Neutrophil (primary cell): ENCODE data around the gene NOTCH2NLA.
"Not testable (repeated sequence)": the region's sequence is repeated elsewhere in the genome, so short reads cannot be mapped to it uniquely, and the experiment has no call there.

Experiments
- H3K27ac ChIP-seq: fragments of 200-600 bp; sonication (generic); 2 replicates; pipeline ENCODE4 v1.5.1; 2016; ENCODE audit warnings: mild to moderate bottlenecking, moderate library complexity
- H3K27me3 ChIP-seq: fragments of 200-600 bp; sonication (generic); 2 replicates; pipeline ENCODE4 v1.6.0; 2016; ENCODE audit warnings: mild to moderate bottlenecking
- H3K36me3 ChIP-seq: fragments of 200-600 bp; sonication (generic); 2 replicates; pipeline ENCODE4 v1.5.1; 2017
- H3K4me1 ChIP-seq, 2 experiments: fragments of 200-600 bp in 1 of 2; sonication (generic) in 1 of 2; 1 replicate in 1 of 2; 2 replicates in 1 of 2; pipeline versions ENCODE4 v1.5.1 to v1.6.1; 2013 to 2016; ENCODE audit warnings: low read depth in 1 of 2, low read length in 1 of 2, mild to moderate bottlenecking in 1 of 2, moderate library complexity in 1 of 2; ENCODE audit not compliant: control insufficient read depth in 1 of 2, insufficient read depth in 1 of 2
- H3K4me3 ChIP-seq, 2 experiments: fragments of 200-600 bp in 1 of 2; sonication (generic) in 1 of 2; 1 replicate in 1 of 2; 2 replicates in 1 of 2; pipeline ENCODE4 v1.5.1; 2013 to 2016; ENCODE audit warnings: low read depth in 1 of 2, low read length in 1 of 2, mild to moderate bottlenecking in 1 of 2, moderate library complexity in 1 of 2
- H3K9me3 ChIP-seq: fragments of 200-600 bp; sonication (generic); 2 replicates; pipeline ENCODE4 v1.5.1; 2016

NOTCH2NLA gene

DNA sequence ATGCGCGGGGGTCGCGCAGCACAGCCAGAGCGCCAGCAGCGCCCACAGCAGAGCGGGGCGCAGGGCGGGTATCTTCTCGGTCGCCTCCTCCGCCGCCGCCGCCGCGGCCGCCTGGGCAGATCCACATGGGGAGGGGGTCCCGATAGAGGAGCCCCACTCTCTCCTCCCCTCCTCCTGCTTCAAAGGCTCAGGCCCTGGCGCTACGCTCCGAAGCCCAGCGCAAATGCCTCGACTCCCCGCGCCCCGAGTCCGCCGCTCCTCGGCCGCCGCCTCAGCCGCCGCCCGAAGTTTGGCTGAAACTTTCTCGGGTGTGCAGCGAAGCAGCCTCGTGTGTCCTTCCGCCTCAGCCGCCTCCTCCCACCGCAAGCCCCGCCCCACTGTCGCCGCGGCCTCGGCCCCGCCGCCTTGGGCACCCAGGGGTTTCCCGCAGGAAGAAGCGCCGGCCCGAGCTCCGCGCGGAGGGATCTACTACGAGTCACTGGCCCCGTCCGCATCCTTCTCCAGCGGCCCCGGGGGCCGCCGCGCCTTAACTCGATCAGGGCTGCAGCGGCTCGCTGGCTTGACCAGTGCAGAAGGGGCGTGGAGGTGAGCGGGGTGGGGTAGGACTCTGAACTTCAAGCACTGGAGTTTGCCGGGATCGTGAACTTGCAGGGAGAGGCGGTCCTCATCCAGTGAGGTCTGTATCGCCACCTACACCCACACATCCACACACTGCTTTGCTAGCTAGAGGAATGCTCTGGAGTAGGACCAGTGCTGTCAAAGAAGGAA, at the start of gene NOTCH2NLA:
NOTCH2NLA (minus strand) TSS at position 312 of the 768 bp plus-strand sequence. CDS start 39,684 bp downstream, outside the sequence.
- not testable (repeated sequence) for H3K9me3 ChIP-seq, H3K36me3 ChIP-seq, H3K27me3 ChIP-seq, H3K4me1 ChIP-seq
- H3K27ac ChIP-seq, result peak within 1 kb of the TSS; percentile 73
- peak within 1 kb of the TSS; percentile 55 to 71 for H3K4me3 ChIP-seq

DNA sequence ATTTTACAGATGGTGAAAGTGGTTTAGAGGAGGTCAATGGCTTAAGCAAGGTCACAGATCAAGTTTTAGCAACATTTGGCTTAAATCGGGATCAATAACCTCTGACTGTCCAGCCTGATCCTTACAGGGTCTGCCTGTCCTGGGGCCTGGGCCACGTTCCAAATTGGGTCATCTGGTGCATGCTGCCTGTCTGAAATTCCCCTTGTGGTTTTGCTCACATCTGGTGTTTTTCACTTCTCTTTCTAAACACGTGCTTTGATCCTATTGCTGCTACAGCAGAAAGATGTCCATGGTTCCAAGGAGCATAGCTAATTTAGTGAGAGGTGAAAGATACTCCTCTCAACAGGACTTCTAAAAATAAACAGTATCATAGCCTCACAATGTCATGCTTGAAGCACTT, 49.5 kb upstream of the NOTCH2NLA start:
- not testable (repeated sequence) for H3K36me3 ChIP-seq, H3K27me3 ChIP-seq, H3K4me1 ChIP-seq, H3K27ac ChIP-seq, H3K9me3 ChIP-seq, H3K4me3 ChIP-seq

DNA sequence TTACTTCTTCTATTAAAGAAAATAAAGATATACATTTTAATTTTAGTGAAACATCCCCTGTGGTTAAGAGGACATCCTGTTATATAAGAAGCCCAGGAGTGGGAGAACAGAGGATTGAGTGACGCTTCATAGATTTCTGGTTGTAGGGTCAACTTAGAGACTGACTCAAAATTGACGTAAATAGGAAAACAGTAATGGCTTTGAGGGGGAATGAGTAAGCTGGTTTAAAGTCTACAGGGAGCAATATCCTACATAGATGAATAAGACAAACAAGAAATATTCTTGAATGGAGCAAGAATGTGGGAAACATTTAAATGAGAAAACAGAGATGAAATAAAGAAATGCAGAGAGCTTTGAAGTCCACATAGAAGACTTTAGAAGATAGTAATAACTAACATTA, 48.3 kb upstream of the NOTCH2NLA start:
- not testable (repeated sequence) for H3K36me3 ChIP-seq, H3K4me1 ChIP-seq, H3K27ac ChIP-seq, H3K4me3 ChIP-seq, H3K27me3 ChIP-seq, H3K9me3 ChIP-seq

DNA sequence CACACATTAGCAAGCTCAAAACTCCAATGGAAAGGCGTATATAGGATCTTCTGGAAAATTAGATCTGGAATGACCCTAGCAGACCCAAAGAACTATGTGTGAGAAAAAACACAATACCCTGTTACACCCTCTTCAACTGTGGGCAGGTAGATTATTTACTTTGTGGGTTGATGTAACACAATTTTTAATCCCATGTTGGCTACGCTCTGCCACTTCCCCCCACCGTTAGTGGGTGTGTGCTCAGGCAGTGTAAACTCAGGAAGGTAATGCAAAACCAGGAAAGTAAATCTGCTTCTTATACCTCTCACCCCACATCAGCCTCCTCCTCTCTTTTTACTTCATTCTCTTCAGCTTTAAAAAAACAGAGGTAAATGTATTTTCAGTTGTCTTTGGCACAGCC, 45.3 kb upstream of the NOTCH2NLA start:
- H3K4me1 ChIP-seq, H3K27me3 ChIP-seq, H3K27ac ChIP-seq, H3K9me3 ChIP-seq, H3K4me3 ChIP-seq, H3K36me3 ChIP-seq: not testable (repeated sequence)

DNA sequence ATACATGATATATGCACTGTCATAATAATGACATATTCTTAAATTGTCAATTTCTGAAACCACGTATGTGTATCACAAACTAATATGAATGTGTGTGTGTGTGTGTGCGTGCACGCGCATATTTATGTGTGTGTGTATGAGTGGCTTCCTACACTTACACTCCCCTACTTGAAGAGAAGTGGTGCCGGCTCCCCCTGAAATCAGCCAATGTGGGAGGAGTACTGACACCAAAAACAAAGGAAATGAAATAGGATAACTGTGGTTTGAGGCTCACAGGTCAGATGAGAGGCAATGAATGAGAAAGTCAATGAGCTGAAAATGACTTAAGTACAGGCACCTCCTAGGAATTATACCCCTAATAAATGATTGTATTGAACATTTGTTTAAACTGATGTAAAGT, 44.4 kb upstream of the NOTCH2NLA start:
- not testable (repeated sequence) for H3K4me1 ChIP-seq, H3K27me3 ChIP-seq, H3K27ac ChIP-seq, H3K4me3 ChIP-seq, H3K9me3 ChIP-seq, H3K36me3 ChIP-seq

DNA sequence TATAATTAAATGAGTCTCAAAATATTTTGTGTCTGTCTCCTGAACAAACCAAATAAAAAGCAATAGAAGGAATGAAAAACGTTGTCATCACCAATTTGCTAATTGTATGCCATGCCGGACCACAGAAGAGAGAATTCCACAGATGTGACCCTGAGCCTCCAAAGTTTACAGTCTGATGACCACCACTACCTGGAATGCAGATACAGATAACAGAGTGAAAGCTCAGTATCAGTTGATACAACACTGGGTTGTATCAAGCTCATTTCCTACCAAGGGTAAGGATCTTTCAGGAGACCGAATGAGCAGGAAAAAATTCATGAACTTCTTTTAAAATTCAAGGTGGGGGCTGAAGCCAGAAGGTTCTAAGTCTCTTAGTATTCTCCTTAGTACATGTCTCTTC, 43.9 kb upstream of the NOTCH2NLA start:
- H3K4me3 ChIP-seq, H3K27ac ChIP-seq, H3K9me3 ChIP-seq, H3K36me3 ChIP-seq, H3K27me3 ChIP-seq, H3K4me1 ChIP-seq: not testable (repeated sequence)

DNA sequence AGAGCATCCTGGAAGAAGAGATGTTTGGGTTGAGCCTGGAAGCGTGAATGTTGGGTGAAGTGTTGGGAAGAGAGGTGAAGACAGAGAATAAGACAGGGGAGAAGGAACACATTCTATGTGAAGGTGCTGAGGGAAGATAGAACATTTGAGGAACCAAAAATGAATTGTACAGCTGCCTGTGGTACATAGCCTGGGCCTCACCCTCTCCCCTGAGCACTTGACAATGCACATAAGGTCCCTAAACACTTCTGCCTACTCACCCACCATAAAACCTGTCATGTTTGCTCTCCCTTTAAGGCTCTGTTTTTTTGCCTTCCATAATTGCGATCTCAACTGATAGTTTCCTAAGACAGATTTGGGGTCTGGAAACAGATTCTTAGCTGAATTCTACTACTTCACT, 43.2 kb upstream of the NOTCH2NLA start:
- H3K36me3 ChIP-seq, H3K27me3 ChIP-seq, H3K4me3 ChIP-seq, H3K9me3 ChIP-seq, H3K27ac ChIP-seq, H3K4me1 ChIP-seq: not testable (repeated sequence)

DNA sequence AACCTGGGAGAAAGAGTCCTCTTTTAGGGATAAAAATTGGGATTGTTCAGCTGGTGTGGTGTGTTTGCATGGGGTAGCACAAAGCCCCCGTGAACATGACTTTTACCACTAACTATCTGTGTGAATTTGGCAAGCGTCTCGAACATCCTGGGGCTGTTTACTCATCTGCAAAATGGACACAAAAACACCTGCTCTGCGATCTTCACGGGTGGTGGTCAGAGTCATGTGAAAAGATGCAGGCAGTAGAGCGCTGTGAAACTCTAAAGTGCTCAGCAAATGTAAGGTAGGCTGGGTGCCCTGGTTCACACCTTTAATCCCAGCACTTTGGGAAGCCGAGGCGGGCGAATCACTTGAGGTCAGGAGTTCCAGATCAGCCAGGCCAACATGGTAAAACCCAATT, 41.3 kb upstream of the NOTCH2NLA start:
- H3K9me3 ChIP-seq, H3K27me3 ChIP-seq, H3K27ac ChIP-seq, H3K4me3 ChIP-seq, H3K36me3 ChIP-seq, H3K4me1 ChIP-seq: not testable (repeated sequence)

DNA sequence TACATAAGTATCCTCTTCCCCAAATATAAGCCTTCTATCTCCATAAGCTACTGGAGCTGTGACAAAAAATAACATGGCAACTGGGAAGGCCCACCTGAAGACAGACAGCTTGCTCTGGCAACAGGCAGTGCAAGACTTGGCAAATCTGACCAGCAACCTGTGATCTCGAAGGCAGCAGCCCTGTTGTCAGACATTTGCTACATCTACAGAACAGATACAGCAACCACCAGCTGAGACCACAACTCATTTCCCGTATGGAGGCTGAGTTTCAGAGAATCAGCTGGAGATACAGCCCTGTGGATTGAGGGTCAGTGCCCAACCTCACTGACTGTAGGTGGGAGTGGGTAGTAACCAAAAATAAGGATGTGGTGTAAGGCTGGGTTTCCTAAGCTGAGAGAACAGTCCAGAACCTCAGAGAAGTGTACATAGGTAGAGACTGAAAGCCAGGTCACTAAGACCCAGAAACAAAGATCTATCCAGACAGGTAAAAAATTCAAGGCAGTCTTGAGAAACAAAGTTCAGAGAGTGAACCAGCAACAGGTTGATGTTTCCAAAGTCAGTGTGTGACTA, 37.4 kb upstream of the NOTCH2NLA start:
- not testable (repeated sequence) for H3K4me1 ChIP-seq, H3K4me3 ChIP-seq, H3K9me3 ChIP-seq, H3K36me3 ChIP-seq, H3K27ac ChIP-seq, H3K27me3 ChIP-seq

DNA sequence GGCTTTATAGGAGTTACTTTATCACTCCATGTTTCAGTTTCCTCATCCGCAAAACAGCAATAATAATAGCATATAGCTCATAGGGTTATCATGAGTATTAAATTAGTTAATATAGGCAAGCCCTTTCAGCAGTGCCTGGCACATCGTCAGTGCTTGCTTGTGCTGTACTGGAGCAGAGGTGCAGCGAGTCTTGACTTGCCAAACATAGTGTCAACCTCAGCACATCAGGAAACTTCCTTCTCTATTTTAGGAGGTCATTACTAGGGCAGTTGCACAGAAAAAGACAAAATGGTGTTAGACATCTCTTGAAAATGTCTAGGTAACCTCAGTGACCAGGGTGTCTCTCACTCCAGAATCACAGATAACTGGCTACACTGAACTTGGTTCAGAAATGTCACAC, 35.9 kb upstream of the NOTCH2NLA start:
- not testable (repeated sequence) for H3K27ac ChIP-seq, H3K27me3 ChIP-seq, H3K4me3 ChIP-seq, H3K9me3 ChIP-seq, H3K36me3 ChIP-seq, H3K4me1 ChIP-seq

DNA sequence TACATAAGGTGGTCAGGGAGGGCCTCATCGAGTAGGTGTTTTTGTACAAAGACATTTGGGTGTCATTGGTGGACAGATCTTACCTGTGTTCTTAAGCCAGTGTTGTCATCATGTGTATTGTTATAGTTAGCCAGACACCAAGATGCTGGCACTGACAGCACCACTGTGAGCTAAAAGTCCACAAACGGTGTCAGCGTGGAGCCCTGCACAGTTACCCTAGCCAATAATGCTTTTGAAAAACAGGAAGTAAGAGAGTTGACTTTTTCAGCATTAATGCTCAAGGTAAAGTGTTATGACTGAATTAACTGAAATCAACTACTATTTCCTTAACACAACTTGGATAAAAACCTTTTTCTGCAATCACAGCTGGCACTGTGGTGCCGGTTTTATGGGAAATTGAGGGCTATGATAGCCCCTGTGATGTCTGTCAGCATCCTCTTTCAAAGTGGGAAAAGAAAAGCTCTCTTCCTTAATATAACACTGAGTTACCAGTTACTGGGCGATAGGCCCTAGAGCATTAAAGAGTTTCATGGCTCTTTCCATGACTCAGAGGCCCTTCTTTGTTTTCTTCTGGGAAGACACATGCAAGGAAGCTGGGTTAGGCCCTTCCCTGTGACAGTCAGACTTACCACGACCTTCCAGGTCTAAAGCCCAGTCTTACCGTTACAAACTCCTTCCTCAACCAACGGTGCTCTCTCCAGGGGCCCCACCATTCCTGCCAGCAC, 31.3 kb upstream of the NOTCH2NLA start:
- not testable (repeated sequence) for H3K9me3 ChIP-seq, H3K4me3 ChIP-seq, H3K4me1 ChIP-seq, H3K27ac ChIP-seq, H3K36me3 ChIP-seq, H3K27me3 ChIP-seq

DNA sequence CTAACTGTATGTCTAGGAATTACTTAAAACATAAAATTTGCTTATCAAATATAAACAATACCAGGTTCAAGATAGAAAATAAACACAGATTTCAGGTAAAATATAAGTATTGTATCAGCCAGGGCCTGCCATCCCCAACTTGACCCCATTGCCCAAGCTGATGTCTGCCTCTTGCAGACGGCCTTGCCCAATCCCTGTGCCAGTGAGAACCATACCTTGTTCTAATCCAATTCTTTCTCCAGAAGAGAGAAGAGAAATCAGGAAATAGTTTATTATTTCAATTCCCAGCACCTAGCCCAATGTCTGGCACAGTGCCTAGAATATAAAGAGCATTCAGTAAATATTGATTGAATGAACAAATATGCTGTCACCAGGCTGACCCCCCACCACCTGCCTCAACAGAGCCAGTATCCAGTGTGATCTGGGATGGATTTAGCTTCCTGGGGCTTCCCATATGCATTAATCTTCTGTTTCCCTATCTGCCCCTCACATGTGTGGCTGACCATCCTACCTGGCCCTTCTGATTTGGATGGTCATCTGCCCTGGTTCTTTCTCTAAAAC, 29.3 kb upstream of the NOTCH2NLA start:
- not testable (repeated sequence) for H3K4me1 ChIP-seq, H3K27ac ChIP-seq, H3K36me3 ChIP-seq, H3K4me3 ChIP-seq, H3K27me3 ChIP-seq, H3K9me3 ChIP-seq

DNA sequence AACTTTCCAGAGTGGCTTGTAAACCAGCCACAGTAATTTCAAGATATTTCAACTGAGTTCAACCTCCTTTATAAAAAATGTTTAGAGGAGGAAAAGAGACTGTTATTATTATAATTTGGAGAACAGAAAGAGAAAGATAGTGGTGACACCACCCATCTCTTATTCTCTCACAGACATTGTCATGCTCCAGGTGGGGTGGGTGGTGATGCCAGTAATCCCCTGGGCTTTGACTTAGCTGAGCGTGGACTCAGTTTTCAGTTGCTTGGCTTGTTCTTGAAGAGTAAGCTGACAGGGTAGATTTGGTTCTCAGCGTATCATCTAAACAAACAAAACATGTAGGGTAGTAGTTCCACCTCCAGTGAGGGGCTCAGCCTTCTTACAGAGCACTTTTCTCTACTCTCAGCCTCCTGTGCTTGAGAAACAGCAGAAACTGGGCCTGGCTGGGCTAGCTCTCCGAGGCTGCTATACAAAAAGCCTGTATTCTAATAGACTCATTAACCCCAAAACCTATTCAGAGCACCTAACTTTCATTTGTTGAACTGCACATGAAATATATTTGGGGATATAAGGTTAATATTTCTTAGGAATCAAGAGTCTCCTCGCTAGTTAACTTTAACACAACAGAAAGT, 25.9 kb upstream of the NOTCH2NLA start:
- H3K27ac ChIP-seq, H3K4me3 ChIP-seq, H3K36me3 ChIP-seq, H3K9me3 ChIP-seq, H3K27me3 ChIP-seq, H3K4me1 ChIP-seq: not testable (repeated sequence)
